Measurements from ENCODE around the gene PROCR. TPM values are rescaled to one million over a fixed set of nuclear protein-coding genes. Genes with fewer than 3 reads are reported as not detected.

PROCR gene
- 10 to 100 TPM in 3 of 4 donors, 1 to 10 TPM in 1; 5.7 to 32.2 (median 26.1) TPM for total RNA-seq

DNA sequence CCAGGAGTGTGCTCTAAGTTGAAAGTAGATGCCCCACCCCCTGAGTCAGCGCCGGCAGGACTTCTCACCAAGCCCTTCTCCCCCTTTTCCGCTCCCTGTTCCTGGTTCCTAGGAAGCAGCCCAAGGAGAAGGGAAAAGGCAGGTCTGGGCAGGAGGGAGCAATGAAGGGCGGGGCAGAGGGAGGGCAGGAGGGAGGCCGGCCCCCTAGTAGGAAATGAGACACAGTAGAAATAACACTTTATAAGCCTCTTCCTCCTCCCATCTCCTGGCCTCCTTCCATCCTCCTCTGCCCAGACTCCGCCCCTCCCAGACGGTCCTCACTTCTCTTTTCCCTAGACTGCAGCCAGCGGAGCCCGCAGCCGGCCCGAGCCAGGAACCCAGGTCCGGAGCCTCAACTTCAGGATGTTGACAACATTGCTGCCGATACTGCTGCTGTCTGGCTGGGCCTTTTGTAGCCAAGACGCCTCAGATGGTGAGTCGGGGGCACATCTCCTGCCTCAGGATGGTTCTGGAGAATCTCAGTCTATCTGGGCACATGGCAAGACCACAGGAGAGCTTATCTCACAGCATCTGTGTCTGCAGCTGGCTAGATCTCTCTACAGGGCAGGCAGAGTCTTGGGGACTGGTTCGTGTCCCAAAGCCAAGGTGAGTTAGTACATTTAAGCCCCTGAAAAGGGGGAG is at the start of gene PROCR:
Gene PROCR (plus strand): TSS at position 320 of the 681 bp plus-strand sequence. CDS start 83 bp downstream, at position 403.
- DNase-seq (ENCODE audit: low spot score in 2 of 2), result peak; percentile 93 to 97
- intact Hi-C loops (cut with DNase I; ENCODE audit: low total_unique reads), result no loop called here
- WGBS, 2 donors, result 2% methylated on average over 16 of the region's 16 CpGs
- peak within 1 kb of the TSS; percentile 9 for H3K4me3 ChIP-seq (ENCODE audit: low read depth, poor library complexity, severe bottlenecking)
- no peak for TF ChIP-seq CTCF (IDR thresholded peaks at IDR 0.05)
- no peak for TF ChIP-seq POLR2A (IDR thresholded peaks at IDR 0.05)

DNA sequence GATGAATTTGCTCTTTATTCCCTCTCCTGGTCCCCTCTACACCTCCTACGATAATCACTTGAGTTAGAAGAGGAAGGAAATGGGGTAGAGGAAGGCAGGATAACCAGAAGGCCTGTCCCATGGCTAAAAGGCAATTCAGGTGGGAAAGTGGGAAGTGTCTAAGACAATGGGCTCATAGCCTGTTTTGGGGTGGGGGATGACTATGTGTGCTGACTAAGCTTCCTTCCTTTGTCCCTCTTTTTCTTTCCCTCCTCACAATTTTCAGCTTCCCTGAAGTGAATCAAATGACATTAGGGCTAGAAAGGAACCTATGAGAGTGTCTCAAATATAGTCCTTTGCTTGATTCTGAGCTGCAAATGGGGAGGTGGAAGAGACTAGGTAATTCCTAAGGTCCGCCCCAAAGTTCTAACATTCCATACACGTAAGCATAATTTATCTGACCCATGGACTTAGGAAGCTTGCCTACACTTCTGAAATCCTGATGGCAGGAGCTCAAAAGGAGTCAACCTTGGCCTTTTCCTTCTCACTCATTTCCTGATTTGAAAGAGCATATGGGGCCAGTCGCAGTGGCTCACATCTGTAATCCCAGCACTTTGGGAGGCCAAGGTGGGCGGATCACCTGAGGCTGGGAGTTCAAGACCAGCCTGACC is 49.0 kb upstream of the PROCR start:
- WGBS, 2 donors, result 93 to 95% methylated on average over 5 of the region's 5 CpGs

GRCh38 chr20:35125753-35126152 is 46.1 kb upstream of the PROCR start:
- TF ChIP-seq POLR2A (IDR thresholded peaks at IDR 0.05), result no peak
- TF ChIP-seq CTCF (IDR thresholded peaks at IDR 0.05), result no peak
- no peak overlapping the region for H3K4me3 ChIP-seq (ENCODE audit: low read depth, poor library complexity, severe bottlenecking)
- WGBS, 2 donors, result 80 to 84% methylated on average over 5 of the region's 5 CpGs
- peak in 1 of 2 donors; percentile 25 for DNase-seq (ENCODE audit: low spot score in 2 of 2)
- intact Hi-C loops (cut with DNase I; ENCODE audit: low total_unique reads), result no loop called here

More for the DNA sequence above, 49.0 kb upstream of the PROCR start:
- H3K4me3 ChIP-seq (ENCODE audit: low read depth, poor library complexity, severe bottlenecking), result no peak overlapping the region
- intact Hi-C loops (cut with DNase I; ENCODE audit: low total_unique reads), result no loop called here
- DNase-seq (ENCODE audit: low spot score in 2 of 2), result no peak
- TF ChIP-seq POLR2A (IDR thresholded peaks at IDR 0.05) (no peak), CTCF (IDR thresholded peaks at IDR 0.05) (no peak)

DNA sequence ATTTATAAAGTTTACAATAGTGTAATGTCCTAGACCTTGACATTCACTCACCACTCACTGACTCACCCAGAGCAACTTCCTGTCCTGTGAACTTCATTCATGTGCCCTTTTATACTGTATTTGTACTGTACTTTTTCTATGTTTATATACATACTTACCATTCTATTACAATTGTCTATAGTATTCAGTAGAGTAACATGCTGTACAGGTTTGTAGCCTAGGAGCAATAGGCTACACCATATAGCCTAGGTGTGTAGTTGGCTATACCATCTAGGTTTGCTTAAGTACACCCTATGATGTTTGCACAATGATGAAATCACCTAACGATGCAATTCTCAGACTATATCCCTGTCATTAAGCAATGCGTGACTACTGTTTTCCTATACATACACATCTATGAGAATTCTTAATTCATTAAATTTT is 42.2 kb upstream of the PROCR start:
- no peak overlapping the region for H3K4me3 ChIP-seq (ENCODE audit: low read depth, poor library complexity, severe bottlenecking)
- WGBS, 2 donors, result 86 to 90% methylated on average over 2 of the region's 2 CpGs
- TF ChIP-seq CTCF (IDR thresholded peaks at IDR 0.05) (no peak), POLR2A (IDR thresholded peaks at IDR 0.05) (no peak)
- intact Hi-C loops (cut with DNase I; ENCODE audit: low total_unique reads), result no loop called here
- no peak for DNase-seq (ENCODE audit: low spot score in 2 of 2)

DNA sequence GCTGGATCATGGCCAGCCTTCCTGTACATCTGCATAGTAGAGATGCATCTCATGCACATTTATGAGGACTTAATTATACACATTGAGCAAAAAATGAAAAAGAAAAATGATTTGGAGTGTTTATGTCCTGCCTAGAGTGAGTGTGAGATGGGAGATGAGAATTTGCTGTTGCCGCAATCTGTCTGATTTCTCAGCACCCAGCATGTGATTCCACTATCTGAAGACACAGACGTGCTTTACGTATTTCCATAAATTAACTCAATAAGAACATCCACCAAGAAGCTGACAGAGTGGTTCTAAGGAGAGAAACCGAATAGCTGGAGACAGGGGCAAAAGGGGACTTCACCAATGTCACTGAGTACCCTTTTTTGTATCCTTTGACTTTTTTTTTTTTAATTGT is 39.9 kb upstream of the PROCR start:
- H3K4me3 ChIP-seq (ENCODE audit: low read depth, poor library complexity, severe bottlenecking), result no peak overlapping the region
- 84 to 91% methylated on average over 4 of the region's 4 CpGs for WGBS, 2 donors

More for the DNA sequence above, 39.9 kb upstream of the PROCR start:
- no peak for DNase-seq (ENCODE audit: low spot score in 2 of 2)
- no peak for TF ChIP-seq CTCF (IDR thresholded peaks at IDR 0.05)
- TF ChIP-seq POLR2A (IDR thresholded peaks at IDR 0.05), result no peak
- intact Hi-C loops (cut with DNase I; ENCODE audit: low total_unique reads), result no loop called here

All from lower leg skin (tissue), 4 donors.